NCI-H82 (cell line): ENCODE results near the gene SLC25A22.

Experiments used
- DNase-seq: peaks from one replicate; lab custom pipeline; 2025; lab: John Stamatoyannopoulos, UW

The SLC25A22 gene

DNA sequence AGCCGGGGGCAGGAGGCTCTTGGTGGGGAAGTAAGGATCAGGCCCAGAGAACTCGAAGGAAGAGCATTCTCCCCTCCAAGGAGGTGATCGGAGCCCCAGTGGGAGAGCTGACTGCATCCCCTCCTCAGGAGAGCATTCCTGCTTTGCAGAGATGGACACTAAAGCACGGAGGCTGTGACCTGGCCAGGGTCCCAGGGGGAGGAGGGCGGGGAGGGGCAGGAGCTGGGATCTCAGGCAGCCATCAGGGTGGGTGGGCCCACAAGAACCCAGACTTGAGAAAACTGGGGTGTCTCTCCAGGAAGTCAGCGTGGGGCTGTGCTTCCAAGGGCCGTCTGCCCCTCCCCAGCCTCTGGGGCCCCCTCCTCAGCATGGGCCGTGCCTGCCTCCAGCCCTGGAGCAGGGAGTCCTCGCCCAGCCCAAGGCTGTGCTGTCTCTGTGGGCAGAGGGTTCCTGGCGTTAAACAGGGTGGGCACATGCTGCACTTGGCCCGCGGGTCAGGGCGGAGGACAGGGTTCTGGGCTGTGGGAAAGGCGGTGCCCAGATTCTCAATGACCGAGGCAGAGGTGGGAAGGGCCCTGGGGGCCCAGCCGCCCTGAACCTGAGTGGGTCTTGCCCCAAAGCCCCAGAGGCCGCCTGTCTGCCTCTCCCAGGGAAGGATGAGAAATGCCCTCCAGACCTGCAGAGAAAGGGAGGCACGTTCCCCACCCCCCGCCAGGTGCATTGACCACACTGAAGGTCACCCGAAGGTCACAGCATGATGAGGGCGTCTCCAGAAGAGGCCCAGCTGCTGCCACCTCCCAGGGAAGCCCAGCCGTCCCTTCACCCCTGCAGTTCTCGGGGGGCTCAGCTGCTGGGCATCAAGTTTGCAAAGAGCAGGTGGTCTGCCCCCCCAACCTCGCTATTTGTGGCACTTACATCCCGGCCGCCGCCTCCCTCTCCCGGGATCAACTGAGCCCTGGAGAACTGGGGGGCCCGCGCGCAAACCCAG lies 8.8 kb downstream of the SLC25A22 start:
- DNase-seq = no peak

DNA sequence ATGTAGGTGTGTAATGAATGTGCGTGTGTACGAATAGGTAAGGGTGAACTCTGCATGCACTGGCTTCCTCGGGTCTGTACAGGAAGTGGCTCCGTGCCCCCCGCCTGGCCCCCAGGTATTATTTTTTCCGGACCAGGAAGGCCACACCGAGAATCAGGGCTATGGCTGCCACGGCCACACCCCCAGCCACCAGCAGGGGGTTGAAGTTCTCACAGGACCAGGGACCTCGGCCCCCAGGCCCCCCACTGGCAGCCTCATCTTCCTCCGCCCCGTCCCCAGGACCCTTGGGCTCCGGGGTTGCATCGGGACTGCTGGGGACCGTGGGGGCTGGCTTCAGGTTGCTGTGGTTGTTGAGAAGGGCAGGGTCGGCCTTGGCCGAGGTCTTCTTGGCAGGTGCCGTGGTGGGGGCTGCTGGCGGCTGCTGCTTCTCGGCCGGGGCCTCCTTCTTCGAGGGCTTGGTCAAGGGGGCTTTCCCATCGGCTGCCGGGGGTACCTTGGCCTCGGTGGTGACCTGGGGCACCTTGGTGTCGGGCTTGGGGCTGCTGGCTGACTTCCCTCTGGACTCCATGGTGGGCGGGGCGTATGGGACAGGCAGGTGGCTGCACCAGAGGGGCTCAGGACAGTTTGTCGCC lies 10.0 kb downstream of the SLC25A22 start:
- DNase-seq = no peak

DNA sequence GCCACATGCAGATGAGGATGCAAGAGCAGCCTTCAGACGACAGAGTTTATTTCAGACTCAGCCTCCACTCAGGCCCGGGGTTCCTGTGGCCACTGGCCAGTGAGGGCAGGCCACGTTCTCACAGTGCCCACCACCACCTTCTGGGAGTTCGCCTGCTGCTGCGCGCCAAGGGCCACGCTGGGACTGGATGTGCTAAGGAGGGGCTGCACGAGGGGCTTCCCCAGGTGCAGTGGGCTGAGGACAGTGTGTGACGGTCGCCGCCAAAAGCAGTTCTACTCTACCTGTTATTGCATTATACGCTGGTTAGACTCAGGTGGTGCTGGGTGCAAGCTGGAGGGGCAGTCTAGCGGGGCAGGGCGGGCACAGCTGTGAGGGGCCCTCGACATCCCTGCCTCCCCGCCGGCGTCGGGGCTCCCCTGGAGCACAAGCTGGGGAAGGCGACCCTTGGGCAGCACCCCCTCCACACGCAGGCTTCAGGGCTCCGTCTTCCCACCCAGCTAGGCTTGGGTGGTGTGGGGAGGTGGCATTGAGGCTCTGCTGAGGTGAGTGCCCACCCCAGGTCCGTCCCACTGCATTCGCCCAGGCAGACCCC lies 10.9 kb downstream of the SLC25A22 start:
- no peak for DNase-seq

DNA sequence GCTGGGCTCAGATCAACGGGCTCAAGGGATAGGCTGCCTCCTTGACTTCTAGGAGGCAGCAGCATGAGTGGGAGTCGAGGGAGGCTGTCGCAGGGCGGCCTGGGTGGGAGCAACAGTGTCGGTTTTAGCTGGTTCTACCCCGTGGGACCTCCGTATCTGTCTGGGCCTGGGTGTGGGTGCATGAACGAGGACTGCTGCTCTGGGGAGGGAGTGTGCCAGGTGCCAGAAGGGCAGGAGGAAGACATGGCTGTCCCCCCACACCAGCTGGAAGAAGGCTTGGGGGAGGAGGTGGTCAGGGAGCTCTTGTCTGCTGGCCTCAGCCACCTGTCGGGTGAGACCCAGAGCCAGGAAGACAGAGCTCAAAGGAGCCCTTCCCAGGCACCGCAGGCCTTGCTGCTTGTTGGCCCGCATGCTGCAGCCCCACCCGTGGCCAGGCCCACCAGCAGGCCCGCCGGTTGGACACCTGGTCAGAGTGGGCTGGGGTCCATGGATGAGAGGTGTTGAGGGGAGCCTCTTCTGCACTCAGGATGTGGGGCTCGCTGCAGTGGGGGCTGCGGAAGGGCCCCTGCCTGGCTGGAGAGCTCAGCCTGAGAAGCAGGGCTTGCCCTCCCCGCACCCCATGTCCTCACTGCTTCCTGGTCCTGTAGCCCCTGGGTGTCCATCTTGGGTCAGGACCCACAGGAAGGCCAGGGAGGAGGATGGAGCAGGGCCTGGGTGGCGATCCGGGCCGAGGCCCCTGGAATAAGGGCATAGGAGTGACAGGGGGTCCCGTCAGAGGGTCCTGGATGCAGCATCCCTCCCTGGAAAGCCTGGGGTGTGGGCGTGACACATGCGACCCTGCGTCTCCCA lies 11.6 kb downstream of the SLC25A22 start:
- DNase-seq = peak; percentile 32

- peak; percentile 94 for DNase-seq
Measured at GRCh38 chr11:783581-784015, 14.5 kb downstream of the SLC25A22 start.

DNA sequence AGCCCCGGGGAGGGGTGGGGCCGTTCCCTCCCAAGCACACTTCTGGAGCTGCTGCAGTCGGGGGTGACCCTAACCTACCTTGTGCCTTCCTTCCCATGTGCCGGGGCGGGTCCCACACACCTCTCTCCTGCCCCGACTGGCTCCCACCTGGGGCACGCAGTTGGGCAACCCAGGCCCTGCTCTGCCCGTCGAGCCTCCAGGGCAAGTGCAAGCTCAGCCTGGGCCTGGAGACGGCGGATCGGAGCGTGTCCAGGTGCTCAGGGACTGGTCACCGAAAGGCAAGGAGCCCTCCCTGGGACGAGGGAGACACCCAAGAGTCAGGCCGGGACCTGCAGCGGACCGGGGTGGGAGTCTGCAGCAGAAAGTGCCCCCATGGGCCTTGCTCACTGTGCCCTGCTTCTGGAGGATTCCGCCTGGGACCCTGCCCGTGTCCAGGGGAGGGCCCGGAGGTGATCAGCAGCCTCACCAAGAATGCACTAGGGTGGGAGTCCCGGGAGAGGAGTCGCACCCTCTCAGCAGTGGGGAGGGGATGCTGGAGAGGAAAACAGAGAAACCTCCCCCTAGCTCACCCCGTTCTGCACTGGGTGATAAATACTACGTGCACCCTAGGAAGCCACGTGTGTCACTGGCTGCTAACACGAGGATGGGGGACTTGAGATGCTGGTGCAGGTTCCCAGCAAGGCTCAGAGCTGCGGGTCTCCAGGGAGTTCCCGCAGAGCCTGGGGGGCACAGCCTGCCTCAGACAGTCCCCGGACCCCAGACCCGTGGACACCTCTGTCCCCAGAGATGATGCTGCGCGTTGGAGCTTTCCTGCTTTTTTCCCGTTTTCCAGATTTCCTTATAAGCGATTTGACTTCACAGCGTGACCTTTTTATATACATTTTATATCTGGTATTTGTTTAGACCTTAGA lies 15.6 kb downstream of the SLC25A22 start:
- DNase-seq = no peak

GRCh38 chr11:779955-780532 lies 18.0 kb downstream of the SLC25A22 start:
- DNase-seq = no peak

GRCh38 chr11:778976-779954 lies 18.8 kb downstream of the SLC25A22 start:
- no peak for DNase-seq

DNA sequence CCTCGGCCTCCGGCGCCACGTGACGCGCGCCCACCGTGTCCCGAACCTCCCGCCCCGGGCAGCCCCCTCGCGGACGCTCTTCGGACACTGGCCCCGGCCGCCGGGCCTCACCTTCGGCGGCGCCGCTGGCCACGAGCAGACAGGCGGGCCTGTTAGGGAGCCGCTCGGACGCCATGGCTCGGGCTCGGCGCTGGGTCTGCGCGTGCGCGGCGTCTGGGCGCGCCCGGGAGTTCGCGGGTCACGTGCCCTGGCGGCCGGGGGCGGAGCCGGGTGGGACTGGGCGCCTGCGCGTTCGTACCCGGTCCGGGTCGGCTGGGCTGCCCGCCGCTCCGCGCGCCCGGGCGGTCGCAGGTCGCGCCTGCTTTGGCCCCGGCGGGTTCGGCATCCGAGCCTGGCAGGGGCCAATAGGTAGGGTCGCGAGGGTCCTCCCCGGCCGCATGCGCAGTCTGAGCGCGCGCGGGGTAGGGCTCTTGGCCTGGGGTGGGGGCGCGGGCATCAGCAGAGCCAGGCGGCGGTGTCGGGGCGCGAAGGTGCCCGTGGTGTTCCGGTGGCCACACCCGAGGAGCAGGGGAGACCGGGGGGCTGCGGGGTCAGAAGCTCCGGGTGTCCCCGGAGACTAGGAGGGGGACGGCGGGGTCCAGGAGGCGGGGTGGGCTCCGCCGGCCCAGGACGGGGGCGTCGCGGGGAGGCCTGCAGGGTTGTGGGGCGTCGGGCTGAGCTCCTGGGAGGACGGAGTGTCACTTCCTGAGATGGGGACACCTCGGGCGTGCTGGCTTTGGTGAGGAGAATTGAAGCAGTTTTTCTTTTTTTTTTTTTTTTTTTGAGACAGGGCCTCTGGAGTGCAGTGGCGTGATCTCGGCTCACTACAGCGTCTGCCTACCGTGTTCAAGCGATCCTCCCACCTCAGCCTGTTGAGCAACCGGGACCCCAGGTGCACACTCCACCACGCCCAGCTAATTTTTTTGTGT lies 20.5 kb downstream of the SLC25A22 start, which contains the start of gene GATD1:
Gene GATD1, minus strand, starts transcription at position 200 of the 968 bp plus-strand sequence. Its CDS starts 25 bp downstream, at position 175.
- peak; percentile 86 for DNase-seq

DNA sequence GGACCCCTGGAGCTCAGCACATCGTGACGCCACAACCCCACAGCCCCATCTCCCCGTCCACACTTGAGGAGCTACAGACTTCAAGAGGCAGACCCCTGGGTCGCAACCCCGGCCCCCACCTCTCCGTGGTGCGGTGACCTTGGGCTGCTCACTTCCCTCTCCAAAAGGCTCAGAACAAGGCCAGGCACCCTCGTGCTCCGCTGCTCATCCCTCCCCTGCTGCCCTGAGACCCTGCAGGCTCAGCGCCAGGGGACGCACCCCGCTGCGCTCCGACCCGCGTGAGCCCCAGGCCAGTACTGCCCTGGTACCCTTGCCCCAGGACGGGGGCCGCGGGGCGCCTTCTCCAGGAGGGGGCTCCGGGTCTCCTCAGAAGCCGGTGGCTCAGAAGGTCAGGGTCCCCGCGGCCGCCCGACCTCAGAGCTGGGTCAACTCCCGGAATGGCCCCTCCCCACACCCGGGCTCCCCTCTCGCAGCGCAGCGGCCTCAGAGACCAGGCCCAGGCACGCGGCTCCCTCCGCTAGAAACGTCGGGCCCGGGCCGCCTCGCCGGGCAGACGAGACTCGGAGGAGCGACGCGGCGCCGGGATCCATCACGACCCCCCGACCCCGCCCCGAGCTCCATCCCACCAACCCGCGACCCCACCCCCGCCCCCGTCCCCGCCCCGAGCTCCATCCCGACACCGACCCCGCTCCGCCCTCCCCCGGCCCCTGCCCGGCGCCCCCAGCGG lies 21.4 kb downstream of the SLC25A22 start:
- peak; percentile 71 for DNase-seq

DNA sequence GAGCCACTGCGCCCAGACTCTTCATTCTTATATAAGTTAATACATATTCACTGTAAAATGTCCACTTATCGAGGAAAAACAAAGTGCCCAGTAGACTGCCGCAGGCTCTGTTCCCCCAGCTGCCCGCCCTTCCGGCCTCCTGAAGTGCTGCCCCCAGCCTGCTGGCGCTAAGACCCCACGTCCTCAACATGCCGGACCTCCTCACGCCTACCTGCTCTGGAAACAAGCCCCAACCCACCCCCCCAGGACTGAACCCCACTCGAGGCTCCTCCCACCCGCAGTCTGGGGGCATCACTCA lies 21.9 kb downstream of the SLC25A22 start:
- no peak for DNase-seq

- no peak for DNase-seq
Measured at GRCh38 chr11:774873-775592, 23.0 kb downstream of the SLC25A22 start.

- no peak for DNase-seq
Measured at GRCh38 chr11:773830-774229, 24.3 kb downstream of the SLC25A22 start.

GRCh38 chr11:773425-773824 lies 24.7 kb downstream of the SLC25A22 start:
- no peak for DNase-seq

GRCh38 chr11:772429-773390 lies 25.4 kb downstream of the SLC25A22 start:
- no peak for DNase-seq
